ENCODE results near the gene MYO16. TPM values are rescaled to one million over a fixed set of nuclear protein-coding genes. Genes with fewer than 3 reads are reported as not detected.

Gene MYO16
- total and polyA plus RNA-seq, 8 donors = 1.1 to 2.5 (median 1.7) TPM

DNA sequence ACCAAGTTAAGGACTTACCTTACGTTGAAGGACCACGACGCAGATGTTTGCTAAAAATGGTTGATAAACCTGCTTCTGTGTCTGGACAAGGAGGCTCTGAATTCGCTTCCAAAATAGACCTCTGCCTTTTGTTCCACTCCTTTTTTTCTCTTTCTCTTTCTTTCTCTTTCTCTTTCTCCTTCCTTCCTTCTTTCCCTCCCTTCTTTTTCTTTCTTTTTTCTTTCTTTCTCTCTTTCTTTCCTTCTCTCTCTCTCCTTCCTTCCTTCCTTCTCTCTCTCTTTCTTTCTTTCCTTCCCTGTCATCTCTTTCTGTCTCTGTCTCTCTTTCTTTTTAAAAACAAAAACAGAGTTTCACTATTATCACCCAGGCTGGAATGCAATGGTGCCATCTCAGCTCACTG, 290.7 kb downstream of the MYO16 start:
- DNase-seq = no peak
- Histone ChIP-seq H3K27ac (no peak overlapping the region), H3K4me1 (peaks cover 0 to 14% of the 10 kb centered on the region in 2 donors), H3K36me3 (no peaks in the 10 kb centered on the region), H3K9me3 (no peaks in the 10 kb centered on the region), H3K27me3 (no peaks in the 10 kb centered on the region), H3K4me3 (no peak overlapping the region)
- TF ChIP-seq, protein P1, sequence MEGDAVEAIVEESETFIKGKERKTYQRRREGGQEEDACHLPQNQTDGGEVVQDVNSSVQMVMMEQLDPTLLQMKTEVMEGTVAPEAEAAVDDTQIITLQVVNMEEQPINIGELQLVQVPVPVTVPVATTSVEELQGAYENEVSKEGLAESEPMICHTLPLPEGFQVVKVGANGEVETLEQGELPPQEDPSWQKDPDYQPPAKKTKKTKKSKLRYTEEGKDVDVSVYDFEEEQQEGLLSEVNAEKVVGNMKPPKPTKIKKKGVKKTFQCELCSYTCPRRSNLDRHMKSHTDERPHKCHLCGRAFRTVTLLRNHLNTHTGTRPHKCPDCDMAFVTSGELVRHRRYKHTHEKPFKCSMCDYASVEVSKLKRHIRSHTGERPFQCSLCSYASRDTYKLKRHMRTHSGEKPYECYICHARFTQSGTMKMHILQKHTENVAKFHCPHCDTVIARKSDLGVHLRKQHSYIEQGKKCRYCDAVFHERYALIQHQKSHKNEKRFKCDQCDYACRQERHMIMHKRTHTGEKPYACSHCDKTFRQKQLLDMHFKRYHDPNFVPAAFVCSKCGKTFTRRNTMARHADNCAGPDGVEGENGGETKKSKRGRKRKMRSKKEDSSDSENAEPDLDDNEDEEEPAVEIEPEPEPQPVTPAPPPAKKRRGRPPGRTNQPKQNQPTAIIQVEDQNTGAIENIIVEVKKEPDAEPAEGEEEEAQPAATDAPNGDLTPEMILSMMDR (IDR thresholded peaks at IDR 0.05) = no peak
- intact Hi-C loops (cut with DNase I) = no loop called here
- ATAC-seq = no peak

DNA sequence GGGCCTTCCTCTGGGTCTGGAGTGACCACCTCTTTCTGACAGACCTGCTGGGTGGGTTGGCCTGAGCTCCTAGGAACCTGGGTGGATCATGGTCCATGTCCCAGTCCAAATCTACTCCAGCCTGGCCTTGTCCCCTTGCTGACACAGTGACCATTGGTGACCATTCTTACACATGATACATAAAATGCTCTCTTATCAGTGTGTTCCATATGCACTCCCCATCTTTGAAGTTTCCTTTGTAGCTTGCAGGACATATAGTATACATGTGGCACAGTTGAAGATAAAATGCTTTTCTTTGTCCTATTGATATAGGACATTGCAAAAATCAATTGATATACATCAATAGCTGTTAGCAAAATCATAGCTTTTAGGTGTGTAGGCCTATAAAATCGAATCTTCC, 291.8 kb downstream of the MYO16 start:
- intact Hi-C loops (cut with DNase I) = no loop called here
- Histone ChIP-seq H3K4me3 (no peak overlapping the region), H3K27ac (no peak overlapping the region), H3K9me3 (no peaks in the 10 kb centered on the region), H3K27me3 (no peaks in the 10 kb centered on the region), H3K4me1 (peaks cover 0 to 3% of the 10 kb centered on the region in 2 donors), H3K36me3 (no peaks in the 10 kb centered on the region)
- DNase-seq = no peak
- TF ChIP-seq, protein P1 (IDR thresholded peaks at IDR 0.05) = no peak
- ATAC-seq = no peak

DNA sequence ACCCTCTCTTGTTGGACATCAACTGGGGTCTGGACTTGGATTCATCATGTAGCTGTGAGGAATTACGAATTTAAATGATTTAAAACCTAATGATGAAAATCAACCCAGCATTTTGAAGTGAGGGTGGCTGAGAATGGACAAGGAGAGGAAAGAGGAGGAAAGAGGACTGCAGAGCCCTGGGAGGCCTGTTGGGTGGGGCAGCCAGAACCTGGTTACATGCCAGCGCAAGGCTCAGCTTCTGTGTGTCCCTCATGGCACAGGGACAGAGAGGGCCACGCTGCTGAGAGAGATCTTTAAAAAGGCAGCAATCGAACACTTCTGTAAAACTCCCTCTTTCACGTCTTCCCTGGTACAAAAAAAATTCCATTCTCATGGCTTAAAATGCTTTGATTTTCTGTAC, 292.7 kb downstream of the MYO16 start:
- DNase-seq (peak in 1 of 4 donors; percentile 34), ATAC-seq (no peak)
- Histone ChIP-seq H3K9me3 (no peaks in the 10 kb centered on the region), H3K27ac (no peak overlapping the region), H3K27me3 (no peaks in the 10 kb centered on the region), H3K36me3 (no peaks in the 10 kb centered on the region), H3K4me1 (no peaks in the 10 kb centered on the region), H3K4me3 (no peak overlapping the region)
- intact Hi-C loops (cut with DNase I) = no loop called here
- TF ChIP-seq, protein P1 (IDR thresholded peaks at IDR 0.05) = no peak

DNA sequence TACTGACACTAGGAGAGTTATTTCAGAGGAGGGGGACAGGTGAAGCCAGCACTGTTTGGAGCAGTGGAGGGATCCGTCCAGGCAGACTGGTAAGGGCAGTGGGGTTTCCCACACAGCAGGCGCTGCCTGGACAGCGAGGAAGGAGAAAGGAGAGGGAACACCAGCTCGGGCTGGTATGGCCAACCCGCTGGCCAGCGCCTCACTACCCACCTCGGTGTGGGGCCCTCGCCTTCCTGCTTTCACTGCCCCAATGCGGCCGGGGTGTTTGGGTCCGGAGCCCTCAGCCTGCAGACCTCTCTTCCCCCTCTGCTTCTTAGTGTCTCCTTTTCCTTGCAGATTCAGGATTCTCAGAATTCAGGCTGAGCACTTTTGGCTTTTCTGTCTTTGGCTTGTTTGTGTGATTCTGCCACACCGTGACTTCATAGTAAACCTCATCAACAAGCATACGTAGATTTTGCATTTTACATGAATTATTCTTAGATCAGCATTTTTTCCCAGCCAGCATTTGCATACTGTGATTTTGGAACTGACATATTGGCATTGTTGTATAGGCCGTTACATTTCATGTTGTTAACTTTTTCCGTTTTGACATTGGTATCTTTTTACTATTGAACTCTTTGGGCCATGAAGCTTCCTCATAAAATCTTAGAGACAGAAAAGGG, 294.1 kb downstream of the MYO16 start:
- Histone ChIP-seq H3K4me1 (no peaks in the 10 kb centered on the region), H3K27me3 (no peaks in the 10 kb centered on the region), H3K4me3 (no peak overlapping the region), H3K36me3 (no peaks in the 10 kb centered on the region), H3K9me3 (no peaks in the 10 kb centered on the region), H3K27ac (no peak overlapping the region)
- ATAC-seq (no peak), DNase-seq (no peak)
- intact Hi-C loops (cut with DNase I) = no loop called here
- TF ChIP-seq, protein P1 (IDR thresholded peaks at IDR 0.05) = no peak

DNA sequence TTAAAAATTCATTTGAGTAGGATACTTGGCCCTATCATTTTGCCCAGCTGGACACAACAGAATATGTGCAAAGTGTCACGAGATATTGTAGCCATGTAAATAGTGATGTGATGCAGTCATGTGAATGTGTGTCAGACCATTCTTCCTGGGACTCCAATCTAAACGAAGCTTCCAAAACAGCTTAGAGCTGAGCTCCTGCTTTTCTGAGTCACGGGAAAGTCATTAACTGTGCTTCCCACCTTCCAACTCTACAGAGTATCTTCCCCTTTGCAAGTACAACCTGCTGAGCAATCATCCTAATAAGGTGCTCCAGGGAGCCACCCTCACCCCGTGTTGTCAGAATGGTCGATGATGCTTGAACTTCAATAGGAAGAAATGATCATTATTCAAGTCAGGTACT, 294.7 kb downstream of the MYO16 start:
- Histone ChIP-seq H3K36me3 (no peaks in the 10 kb centered on the region), H3K9me3 (no peaks in the 10 kb centered on the region), H3K27me3 (no peaks in the 10 kb centered on the region), H3K4me1 (no peaks in the 10 kb centered on the region), H3K4me3 (no peak overlapping the region), H3K27ac (no peak overlapping the region)
- intact Hi-C loops (cut with DNase I) = no loop called here
- TF ChIP-seq, protein P1 (IDR thresholded peaks at IDR 0.05) = no peak
- ATAC-seq = no peak
- DNase-seq = no peak

Data from left lung (tissue), 10 donors.